HG03139 (cell line): ENCODE results near the gene CKS2.

Source experiments
- ATAC-seq: cut with Tn5 transposase; IDR thresholded peaks from one replicate; pipeline ENCODE4 v1.9.1; 2021; ENCODE audit not compliant: unreplicated experiment

CKS2 gene

DNA sequence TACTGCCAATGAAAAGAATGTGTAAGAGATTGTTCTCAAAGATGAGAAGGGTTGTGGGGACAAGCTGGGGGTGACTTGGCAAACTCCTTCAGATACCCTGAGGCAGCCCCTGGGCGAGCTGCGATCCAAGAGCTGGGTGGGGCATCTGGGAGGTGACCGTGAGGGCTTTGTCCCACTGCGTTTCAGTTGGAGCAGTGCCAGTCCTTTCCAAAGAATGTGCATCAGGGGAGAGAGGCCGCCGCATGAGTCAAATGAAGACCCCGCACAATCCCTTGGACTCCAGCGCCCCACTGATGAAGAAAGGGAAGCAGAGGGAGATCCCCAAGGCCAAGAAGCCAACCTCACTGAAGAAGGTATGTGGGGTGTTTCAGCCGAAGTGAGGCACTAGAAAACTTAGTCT is 35.7 kb downstream of the CKS2 start:
- ATAC-seq = no peak

DNA sequence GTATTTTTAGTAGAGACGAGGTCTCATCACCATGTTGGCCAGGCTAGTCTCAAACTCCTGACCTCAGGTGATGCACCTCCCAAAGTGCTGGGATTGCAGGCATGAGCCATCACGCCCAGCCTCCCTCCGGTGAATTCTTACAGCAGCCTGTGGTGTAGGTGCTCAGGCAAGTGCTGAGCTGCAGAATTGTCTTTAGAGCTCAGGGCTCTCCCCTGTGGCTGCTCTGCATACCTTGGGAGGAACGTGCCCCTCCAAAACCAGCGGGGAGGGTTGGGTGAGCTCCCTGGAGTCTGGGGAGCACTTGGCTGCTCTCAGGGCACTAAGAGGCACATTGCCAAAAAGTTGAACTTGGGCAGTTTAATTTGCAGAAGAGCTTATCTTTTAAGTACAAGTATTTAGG is 36.7 kb downstream of the CKS2 start:
- ATAC-seq = no peak

DNA sequence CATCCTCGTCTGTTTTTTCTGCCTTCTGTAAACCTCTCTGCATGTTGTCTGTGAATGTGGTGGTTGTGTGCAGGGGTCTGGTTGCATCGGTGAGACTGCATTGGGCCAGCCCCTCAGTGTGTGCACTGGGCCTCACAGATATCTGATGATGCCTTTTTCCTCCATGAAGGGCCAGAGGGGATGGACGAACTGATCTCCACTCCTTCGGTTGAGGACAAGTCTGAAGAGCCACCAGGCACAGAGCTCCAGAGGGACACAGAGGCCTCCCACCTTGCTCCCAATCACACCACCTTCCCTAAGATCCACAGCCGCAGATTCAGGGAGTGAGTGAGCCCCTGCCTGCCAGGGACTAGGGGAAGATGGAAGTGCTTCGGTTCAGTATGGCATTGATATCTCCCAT is 38.6 kb downstream of the CKS2 start:
- no peak for ATAC-seq

- ATAC-seq = no peak
These were observed 40.1 kb downstream of the CKS2 start for GRCh38 chr9:89350988-89351557.

GRCh38 chr9:89351584-89352300 is 40.7 kb downstream of the CKS2 start:
- ATAC-seq = no peak

- ATAC-seq = no peak
These were observed 41.5 kb downstream of the CKS2 start for GRCh38 chr9:89352451-89352850.

GRCh38 chr9:89352874-89353649 is 42.1 kb downstream of the CKS2 start:
- ATAC-seq = no peak

DNA sequence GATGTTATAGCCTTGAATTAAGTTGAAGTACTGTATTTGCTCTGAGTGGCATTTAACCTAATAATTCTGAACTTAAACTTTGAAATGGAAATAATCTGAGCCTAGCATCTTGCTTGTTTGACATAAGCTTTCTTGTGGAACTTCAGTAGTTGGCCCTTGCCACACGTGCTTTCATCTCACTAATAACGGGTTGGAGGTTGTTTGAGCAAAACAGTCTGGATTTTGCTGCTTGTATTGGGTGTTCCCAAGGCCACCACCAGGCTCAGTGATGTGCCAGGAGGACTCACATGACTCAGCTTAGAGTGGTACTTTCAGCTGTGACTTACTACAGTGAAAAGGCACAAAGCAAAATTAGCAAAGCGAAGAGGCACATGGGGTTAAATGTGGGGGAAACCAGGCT is 43.0 kb downstream of the CKS2 start:
- ATAC-seq = no peak

DNA sequence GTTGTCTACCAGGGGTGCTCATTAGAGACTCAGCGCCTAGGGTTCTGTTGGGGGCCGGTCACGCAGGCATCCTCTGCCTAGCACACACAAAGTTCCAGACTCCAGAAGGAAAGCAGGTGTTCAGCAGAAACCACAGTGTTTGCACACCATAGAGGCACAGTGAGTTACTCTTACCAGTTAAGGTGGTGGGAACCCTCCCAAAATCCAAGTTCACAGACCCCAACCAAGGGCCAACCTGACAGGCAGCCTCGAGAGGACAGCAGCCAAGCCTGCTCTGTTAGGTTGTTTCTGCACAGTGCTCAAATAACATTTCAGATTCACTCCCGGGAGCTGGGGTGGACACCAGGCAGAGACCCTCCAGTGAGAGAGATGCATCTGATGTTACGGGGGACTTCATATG is 43.5 kb downstream of the CKS2 start:
- ATAC-seq = no peak

- no peak for ATAC-seq
These were observed 45.8 kb downstream of the CKS2 start for GRCh38 chr9:89356782-89357181.

DNA sequence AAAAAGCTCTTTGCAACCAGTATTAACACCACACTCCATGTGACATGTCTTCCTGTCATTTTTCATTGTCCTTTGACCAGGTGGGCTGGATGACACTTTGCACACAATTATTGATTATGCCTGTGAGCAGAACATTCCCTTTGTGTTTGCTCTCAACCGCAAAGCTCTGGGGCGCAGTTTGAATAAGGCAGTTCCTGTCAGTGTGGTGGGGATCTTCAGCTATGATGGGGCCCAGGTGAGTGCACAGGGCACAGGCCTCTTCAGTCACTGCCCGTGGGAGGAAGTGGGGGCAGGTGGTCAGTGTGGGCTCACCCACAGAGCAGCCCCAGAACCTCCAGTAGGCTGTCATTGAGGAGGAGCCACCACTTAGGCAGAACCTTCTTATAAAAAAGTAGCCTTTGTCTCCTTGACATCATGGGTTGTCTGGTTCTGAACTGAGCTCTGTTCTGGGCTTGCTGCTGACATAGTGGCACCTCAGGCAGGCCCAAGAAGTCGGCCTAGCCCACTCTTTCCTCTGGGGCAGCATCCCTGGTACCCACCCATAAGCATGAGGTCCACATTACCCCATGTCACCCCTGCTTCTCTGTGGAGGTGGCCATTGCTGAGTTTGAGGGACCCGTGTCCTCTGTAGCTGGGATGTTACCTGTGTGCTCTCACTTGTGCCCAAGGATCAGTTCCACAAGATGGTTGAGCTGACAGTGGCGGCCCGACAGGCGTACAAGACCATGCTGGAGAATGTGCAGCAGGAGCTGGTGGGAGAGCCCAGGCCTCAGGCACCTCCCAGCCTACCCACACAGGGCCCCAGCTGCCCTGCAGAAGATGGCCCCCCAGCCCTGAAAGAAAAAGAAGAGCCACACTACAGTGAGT is 46.6 kb downstream of the CKS2 start:
- ATAC-seq = no peak

DNA sequence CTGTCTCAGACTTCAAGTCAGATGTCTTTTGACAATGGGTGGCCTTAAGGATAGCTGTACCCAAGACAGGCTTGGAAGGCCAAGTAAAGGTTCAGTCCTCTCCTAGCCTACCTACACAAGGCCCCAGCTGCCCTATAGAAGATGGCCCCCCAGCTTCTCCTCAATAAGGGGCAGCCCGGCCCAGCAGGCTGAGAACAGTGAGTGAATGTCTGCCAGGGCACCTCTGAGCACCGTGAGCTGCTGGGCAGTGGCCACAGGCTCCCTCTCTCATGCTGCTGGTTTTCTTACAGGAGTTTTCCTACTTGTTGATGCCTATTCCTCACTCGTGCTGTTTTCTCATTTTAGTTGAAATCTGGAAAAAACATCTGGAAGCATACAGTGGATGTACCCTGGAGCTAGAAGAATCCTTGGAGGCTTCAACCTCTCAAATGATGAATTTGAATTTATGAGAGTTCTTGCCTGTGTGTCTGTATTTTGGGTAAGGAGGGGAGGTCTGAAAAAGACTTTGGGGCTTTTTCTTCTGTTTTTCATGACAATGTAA is 47.5 kb downstream of the CKS2 start:
- ATAC-seq = no peak

DNA sequence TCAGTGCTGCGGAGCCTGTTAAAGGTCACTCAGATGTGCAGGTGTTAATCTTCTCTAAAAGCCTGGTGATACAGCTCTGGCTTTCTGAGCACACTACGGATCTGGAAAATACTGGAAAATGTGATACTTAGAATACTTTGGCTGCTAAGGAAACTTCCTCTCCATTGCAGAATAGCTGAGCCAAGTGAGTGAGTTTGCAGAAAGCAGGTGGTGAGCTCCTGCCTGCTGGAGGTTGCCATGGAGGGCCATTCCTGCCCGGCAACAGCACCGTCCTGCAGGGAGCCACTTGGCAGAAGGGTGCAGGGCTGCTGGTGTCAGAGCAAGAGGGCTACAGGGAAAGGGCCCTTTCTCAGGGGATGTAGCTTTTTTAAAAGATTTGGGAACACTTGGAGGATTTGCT is 48.0 kb downstream of the CKS2 start:
- ATAC-seq = no peak

- ATAC-seq = no peak
These were observed 48.8 kb downstream of the CKS2 start for GRCh38 chr9:89359751-89360261.

- ATAC-seq = no peak
These were observed 49.5 kb downstream of the CKS2 start for GRCh38 chr9:89360465-89360864.

DNA sequence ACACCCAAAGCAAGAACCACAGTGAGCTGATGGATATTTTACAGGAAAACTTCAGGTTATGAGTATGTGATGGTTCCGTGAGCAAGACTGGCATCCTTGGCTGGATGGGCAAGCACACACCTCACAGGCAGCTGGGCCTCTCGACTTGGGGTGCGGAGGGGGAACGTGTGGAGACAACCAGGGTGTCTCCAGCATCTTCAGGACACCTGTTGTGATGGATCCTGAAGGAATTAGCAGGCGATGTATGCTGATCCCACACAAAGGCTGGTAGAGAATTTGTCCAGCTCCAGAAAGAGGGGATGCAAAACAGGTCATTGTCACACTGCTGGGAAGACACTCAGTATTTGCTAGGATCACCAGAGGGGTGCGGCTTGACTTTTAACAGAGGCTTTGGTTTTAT is 50.0 kb downstream of the CKS2 start:
- no peak for ATAC-seq

DNA sequence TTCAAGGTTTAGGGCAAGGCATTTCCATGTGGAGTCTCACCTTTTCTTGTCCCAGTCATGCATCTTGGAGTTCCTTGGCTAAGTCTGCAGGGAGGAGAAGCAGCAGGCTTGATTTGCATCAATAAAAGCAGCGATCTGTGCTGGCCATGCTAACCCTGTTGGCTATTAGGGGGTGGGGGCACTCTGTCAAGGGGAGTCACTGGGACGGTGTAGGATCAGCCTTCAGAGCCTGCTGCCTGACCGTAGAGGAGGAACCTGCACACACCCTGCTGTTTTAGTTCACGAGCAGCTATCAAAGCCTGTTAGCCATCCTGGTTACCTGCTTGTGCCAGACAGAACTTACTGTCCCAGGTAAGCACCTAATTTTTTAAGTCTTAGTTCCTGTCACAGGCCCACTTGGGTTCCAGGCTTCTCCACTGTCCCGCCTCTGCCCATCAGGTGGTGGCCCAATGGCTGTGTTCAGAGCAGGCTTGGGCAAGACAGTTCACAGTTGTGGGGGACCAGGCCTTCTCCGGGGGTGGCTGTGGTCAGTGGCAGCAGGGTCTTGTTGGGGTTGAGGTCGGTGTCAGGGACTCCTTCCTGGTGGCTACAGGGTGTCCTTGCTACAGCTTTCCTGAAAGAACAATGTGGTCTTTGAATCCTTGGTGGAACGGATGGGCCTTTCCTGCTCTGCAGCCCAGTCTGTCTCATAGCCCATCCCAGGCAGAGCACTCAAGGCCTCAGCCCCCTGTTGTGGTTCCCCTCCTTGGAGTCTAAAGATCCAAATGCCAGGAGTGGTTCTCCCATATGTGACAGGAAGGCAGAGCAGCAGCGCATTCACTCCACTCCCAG is 51.0 kb downstream of the CKS2 start:
- no peak for ATAC-seq

GRCh38 chr9:89362647-89363310 is 51.8 kb downstream of the CKS2 start:
- no peak for ATAC-seq

GRCh38 chr9:89363311-89363670 is 52.3 kb downstream of the CKS2 start:
- no peak for ATAC-seq
